ENCODE results near the gene PSTK.

PSTK gene

GRCh38 chr10:123016228-123016627 lies 36.0 kb downstream of the PSTK start:
- H3K27ac ChIP-seq, result no peak overlapping the region
- H3K9ac ChIP-seq, result no peak overlapping the region
- H2AFZ ChIP-seq, result no peak overlapping the region
- TF ChIP-seq CTCF (IDR thresholded peaks at IDR 0.05), result no peak
- no peaks in the 10 kb centered on the region for H3K27me3 ChIP-seq (ENCODE audit: control insufficient read depth, insufficient read depth, low read length)
- no peak overlapping the region for H3K4me3 ChIP-seq (ENCODE audit: low read depth, low read length)
- no peaks in the 10 kb centered on the region for H3K36me3 ChIP-seq (ENCODE audit: control insufficient read depth, insufficient read depth, low read length)
- no peaks in the 10 kb centered on the region for H3K9me3 ChIP-seq (ENCODE audit: control insufficient read depth, low read length)
- H3K79me2 ChIP-seq, result peaks cover 22% of the 10 kb centered on the region
- no peak overlapping the region for H3K4me2 ChIP-seq (ENCODE audit: low read length)
- no peaks in the 10 kb centered on the region for H3K4me1 ChIP-seq

DNA sequence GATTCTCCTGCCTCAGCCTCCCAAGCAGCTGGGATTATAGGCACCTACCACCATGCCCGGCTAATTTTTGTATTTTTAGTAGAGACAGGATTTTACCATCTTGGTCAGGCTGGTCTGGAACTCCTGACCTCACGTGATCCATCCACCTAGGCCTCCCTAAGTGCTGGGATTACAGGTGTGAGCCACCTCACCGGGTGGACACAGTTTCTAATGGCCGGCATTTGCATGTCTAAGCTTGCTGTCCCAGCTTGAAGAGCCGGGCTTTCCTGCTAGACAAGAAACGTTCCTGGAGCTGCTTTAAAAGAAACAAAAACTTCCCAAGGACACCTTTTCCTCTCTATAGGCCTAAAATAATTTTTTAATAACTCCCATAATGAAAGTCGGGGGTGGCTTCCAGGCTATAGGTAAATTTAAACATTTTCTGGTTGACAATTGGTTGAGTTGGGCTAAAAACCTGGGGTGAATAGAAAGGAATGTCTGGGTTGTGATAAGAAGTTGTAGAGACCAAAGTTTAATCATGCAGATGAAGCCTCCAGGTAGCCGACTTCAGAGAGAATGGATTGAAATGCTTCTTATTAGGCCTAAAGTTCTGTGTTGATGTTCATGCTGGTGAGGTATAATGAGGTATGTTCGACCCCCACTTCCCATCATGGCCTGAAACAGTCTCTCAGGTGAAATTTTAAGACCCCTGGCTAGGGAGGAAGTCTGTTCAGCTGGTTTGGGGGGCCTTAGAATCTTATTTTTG lies 37.4 kb downstream of the PSTK start:
- H3K36me3 ChIP-seq (ENCODE audit: control insufficient read depth, insufficient read depth, low read length), result no peaks in the 10 kb centered on the region
- H3K4me3 ChIP-seq (ENCODE audit: low read depth, low read length), result no peak overlapping the region
- no peak for TF ChIP-seq CTCF (IDR thresholded peaks at IDR 0.05)
- no peaks in the 10 kb centered on the region for H3K27me3 ChIP-seq (ENCODE audit: control insufficient read depth, insufficient read depth, low read length)
- no peak overlapping the region for H3K4me2 ChIP-seq (ENCODE audit: low read length)
- H3K79me2 ChIP-seq, result peaks cover 13% of the 10 kb centered on the region
- no peak overlapping the region for H3K27ac ChIP-seq
- no peaks in the 10 kb centered on the region for H3K4me1 ChIP-seq
- H3K9me3 ChIP-seq (ENCODE audit: control insufficient read depth, low read length), result no peaks in the 10 kb centered on the region
- no peak overlapping the region for H3K9ac ChIP-seq
- H2AFZ ChIP-seq, result no peak overlapping the region

GRCh38 chr10:123018531-123018930 lies 38.3 kb downstream of the PSTK start:
- no peak overlapping the region for H3K27ac ChIP-seq
- H3K36me3 ChIP-seq (ENCODE audit: control insufficient read depth, insufficient read depth, low read length), result no peaks in the 10 kb centered on the region
- peaks cover 13% of the 10 kb centered on the region for H3K79me2 ChIP-seq
- H3K9me3 ChIP-seq (ENCODE audit: control insufficient read depth, low read length), result no peaks in the 10 kb centered on the region
- H3K27me3 ChIP-seq (ENCODE audit: control insufficient read depth, insufficient read depth, low read length), result no peaks in the 10 kb centered on the region
- H3K9ac ChIP-seq, result no peak overlapping the region
- TF ChIP-seq CTCF (IDR thresholded peaks at IDR 0.05), result no peak
- no peak overlapping the region for H3K4me2 ChIP-seq (ENCODE audit: low read length)
- no peak overlapping the region for H3K4me3 ChIP-seq (ENCODE audit: low read depth, low read length)
- no peaks in the 10 kb centered on the region for H3K4me1 ChIP-seq
- no peak overlapping the region for H2AFZ ChIP-seq

DNA sequence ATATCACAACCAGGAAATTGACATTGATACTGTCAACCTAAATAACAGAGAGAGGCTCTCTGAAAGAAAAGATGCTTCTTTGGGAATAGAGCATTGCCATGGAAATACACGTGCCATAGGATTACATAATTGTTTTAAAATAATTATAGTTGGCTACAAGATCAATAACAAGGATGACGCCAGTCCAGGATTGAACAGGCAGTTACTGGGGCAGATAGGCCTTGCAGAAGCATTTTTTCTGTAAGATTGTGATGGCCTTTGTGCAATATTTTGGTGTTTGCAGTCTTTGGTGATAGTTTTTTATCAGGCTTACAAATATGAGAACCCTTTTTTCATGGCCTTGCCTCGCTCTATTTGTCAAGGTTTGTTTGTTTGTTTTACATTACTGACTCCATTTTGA lies 39.1 kb downstream of the PSTK start:
- Histone ChIP-seq H3K27ac (no peak overlapping the region), H3K27me3 (ENCODE audit: control insufficient read depth, insufficient read depth, low read length) (no peaks in the 10 kb centered on the region), H3K79me2 (peaks cover 13% of the 10 kb centered on the region), H3K4me3 (ENCODE audit: low read depth, low read length) (no peak overlapping the region), H3K4me2 (ENCODE audit: low read length) (no peak overlapping the region), H3K9me3 (ENCODE audit: control insufficient read depth, low read length) (no peaks in the 10 kb centered on the region), H3K9ac (no peak overlapping the region), H3K36me3 (ENCODE audit: control insufficient read depth, insufficient read depth, low read length) (no peaks in the 10 kb centered on the region), H2AFZ (no peak overlapping the region), H3K4me1 (no peaks in the 10 kb centered on the region)
- TF ChIP-seq CTCF (IDR thresholded peaks at IDR 0.05), result no peak

Data from parathyroid adenoma (tissue), 2 donors.